ENCODE measurements around the gene SMIM21. TPM values are rescaled to one million over a fixed set of nuclear protein-coding genes. Genes with fewer than 3 reads are reported as not detected.

Gene SMIM21
- total RNA-seq, 1 donor from 2014 or later, result not detected

GRCh38 chr18:75433098-75433497, 5.6 kb upstream of the SMIM21 start:
- ATAC-seq (no peak), DNase-seq (ENCODE audit: missing footprints) (no peak)
- intact Hi-C loops (cut with DNase I), result no loop called here

DNA sequence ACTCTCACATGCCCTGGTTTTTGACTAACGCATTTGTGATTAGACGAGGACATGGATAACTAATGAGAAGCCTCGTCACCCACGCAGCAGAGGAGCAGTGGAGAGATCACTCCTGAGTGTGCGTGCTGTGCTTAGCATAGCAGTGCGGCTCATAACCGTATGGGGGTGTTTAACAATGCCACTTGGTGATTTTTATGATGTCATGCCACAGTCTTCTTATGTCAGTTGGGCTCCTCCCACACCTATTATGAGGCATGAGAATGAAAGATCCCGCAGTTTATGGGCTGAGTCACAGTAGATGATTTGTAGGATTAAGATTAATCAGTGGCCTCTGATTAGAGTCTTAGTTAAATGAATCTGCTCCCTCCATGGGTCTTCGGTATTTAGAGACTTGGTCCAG, 2.5 kb upstream of the SMIM21 start:
- no peak for DNase-seq (ENCODE audit: missing footprints)
- ATAC-seq, result no peak
- intact Hi-C loops (cut with DNase I), result no loop called here

GRCh38 chr18:75428490-75428889, 987 bp upstream of the SMIM21 start:
- intact Hi-C loops (cut with DNase I), result no loop called here
- DNase-seq (ENCODE audit: missing footprints), result no peak
- no peak for ATAC-seq

DNA sequence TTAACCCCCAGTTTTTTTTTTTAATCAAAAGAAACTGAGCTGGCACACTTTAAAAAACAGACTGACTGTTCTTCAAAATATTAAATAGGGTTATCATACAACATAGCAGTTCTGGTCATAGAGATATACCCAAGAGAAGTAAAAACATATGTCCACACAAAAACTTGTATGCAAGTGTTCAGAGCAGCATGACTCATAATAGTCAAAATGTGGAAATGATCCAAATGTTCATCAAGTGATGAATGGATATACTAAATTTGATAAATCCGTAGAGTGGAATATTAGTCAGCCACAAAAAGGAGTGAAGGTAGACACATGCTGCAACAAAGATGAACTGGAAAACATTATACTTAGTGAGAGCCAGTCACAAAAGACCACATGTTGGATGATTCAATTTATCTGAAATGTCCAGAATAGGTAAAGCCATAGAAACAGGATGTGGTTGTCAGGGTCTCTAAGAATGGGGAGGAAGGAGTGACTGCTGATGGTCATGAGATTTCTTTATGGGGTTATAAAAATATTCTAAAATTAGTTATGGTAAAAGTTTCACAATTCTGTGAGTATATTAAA, 5.1 kb downstream of the SMIM21 start:
- intact Hi-C loops (cut with DNase I), result no loop called here
- no peak for DNase-seq (ENCODE audit: missing footprints)
- no peak for ATAC-seq

DNA sequence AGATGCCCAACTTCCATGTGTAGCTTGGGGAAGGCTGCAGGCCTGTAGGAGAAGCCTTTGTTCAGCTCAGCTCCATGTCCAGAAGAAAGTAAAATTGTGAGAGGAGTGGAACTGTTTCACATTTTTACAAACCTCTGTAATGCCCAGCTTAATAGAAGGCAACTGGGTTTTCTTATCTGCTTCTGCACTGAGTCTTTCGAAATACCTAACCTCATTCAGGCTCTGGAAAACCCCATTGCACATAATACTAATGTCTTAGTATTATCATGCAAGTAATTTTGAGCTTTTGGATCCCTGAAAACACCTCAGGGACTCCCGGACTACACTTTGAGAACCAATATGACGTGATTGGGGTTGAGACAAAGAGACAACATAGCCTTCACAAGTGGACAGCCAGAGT, 5.8 kb downstream of the SMIM21 start:
- no peak for DNase-seq (ENCODE audit: missing footprints)
- ATAC-seq, result no peak

DNA sequence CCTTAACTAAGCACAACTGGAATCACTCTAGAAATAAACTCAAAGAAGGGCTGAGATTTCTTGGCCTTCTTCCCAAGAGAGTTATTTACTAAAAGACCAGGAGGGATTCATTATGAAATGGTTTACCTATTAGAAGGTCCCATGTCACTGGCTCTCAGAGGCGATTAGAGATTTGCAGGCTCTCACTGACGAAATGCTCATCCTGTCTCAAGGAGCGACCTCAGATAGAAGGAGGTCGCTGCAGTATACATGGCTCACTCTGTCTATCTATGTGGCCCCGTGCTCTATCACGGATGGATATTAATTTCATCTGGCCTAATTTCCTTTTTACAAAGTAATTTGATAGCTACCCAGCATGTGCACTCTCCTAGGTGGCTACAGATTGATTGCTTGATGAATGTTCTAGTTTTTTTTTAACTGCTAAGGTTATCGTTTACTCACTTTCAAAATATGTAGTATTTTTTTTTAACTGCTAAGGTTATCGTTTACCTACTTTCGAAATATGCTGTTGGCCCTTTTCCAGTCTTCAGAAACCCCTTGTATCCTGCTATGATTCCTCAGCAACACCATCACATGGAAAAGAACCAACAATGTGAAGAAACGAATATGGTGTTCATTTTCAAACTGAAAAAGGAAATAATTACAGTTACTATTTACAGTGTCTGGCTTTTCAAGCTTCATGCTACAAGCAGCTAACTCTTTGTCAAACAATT, 9.1 kb downstream of the SMIM21 start:
- no peak for DNase-seq (ENCODE audit: missing footprints)
- no peak for ATAC-seq
- intact Hi-C loops (cut with DNase I), result no loop called here

More for the DNA sequence above, 5.8 kb downstream of the SMIM21 start:
- intact Hi-C loops (cut with DNase I), result no loop called here

- ATAC-seq (no peak), DNase-seq (ENCODE audit: missing footprints) (no peak)
- intact Hi-C loops (cut with DNase I), result no loop called here
Observed at GRCh38 chr18:75410611-75411010, 16.9 kb downstream of the SMIM21 start.

GRCh38 chr18:75409806-75410205, 17.7 kb downstream of the SMIM21 start:
- intact Hi-C loops (cut with DNase I), result no loop called here
- ATAC-seq (no peak), DNase-seq (ENCODE audit: missing footprints) (no peak)

DNA sequence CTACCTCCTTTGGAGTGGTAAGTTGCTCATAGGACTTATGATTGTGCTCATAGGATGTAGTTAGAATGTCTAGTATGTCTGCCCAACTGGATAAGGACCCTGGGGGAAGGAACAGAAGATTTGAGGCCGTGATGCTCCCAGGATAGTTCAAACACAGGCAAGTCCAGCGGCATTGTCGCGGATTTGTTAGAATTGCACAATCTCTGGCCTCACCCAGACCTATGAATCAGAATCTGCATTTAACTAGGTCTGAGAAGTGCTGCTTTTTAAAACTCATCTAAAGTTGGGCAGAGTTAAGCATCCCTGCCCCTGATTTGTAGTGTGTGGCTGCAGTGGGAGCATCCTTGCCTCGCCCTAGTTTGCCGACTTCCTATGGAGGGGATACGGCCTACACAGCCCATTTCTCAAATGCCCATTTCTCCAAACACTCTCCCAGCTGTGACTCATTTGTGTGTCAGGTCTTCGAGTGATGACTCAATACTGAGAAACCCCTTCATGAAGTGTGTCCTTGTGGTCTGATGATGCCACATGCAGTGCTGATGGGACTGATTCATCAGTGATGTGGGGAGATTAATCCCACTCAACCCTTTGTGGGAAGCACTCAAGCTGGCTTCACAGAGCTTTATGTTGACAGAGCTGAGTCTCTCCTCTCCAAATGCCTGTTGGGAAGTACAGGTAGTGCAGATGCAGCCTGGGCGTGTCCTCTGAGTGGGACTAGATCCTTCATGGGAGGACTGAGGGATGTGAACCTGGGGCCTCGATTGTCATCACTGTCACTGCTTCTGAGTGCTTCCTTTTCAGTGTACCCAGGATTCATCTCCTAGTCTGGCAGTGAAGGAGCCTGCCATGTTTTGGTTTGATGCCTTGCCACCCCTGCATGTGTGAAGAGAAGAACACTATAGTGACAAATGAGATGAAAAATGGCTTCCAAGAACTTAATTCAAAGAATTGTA, 18.7 kb downstream of the SMIM21 start:
- ATAC-seq (no peak), DNase-seq (ENCODE audit: missing footprints) (no peak)
- intact Hi-C loops (cut with DNase I), result no loop called here

- no peak for ATAC-seq
- intact Hi-C loops (cut with DNase I), result no loop called here
- DNase-seq (ENCODE audit: missing footprints), result no peak
Observed at GRCh38 chr18:75407468-75408437, 19.8 kb downstream of the SMIM21 start.

DNA sequence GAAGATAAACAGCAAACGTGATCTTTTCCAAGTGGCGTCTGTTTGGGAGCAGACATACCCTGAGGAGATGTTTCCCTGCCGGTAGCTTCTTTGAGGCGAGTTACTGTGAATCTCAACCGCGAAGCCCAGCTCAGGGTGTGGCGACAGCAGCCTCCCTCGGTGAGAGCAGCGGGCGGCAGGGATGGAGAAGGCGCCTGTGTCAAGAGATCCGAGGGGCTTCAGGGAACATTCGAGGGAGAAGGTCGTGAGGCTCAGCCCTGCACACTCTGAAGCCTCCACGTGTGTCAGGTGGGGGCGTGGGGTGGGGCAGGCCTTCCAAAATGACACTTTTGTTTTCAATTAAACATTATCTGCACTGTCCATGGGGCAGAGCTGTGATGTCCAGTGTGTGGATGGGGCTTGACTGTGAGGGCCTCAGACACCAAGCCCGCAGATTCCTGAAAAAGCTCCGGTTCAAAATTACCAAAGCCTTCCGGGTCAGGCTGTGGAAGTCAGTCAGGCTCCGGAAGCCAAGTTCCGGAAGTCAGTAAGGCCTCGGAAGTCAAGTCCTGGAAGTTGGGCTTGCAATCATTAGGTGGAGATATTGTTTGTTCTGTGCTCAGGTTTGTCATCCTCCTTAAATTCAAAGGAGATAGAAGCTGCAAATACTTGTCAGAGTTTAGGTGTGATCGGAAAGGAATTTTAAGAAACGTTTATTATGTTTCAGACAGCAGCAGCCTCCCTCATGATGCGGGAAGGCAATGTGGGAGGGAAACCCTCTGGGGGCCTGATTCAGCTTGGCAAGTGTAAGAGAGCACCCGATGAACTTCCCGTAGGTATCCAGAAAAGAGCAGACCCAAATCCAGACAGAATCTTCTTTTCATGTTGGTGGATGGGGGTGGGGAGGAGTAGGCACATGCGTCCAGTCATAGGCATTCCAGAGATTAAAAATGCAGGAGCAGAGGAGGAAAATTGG, 20.7 kb downstream of the SMIM21 start:
- ATAC-seq (no peak), DNase-seq (ENCODE audit: missing footprints) (no peak)

DNA sequence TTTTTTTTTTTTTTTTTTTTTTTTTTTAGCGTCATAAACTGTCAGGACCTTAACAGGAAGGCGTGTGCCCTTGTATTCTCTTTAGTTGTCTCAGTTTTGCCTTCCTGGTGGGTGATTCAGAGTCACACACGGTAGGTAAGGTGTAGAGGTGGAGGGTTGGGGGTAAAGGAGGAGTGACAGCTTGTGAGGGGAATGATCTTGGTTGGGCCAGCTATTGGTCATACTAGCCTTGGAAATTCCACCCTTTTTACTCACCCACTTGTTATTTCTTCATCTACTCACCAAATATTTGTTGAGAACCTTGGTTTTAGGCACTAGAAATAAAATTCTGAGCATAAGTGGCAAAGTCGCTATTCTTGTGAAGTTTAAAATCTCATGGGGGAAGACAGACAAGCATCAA, 22.2 kb downstream of the SMIM21 start:
- intact Hi-C loops (cut with DNase I), result no loop called here
- ATAC-seq (no peak), DNase-seq (ENCODE audit: missing footprints) (no peak)

More for the DNA sequence above, 20.7 kb downstream of the SMIM21 start:
- intact Hi-C loops (cut with DNase I), result no loop called here

GRCh38 chr18:75400366-75400765, 27.1 kb downstream of the SMIM21 start:
- intact Hi-C loops (cut with DNase I), result no loop called here
- no peak for DNase-seq (ENCODE audit: missing footprints)
- ATAC-seq, result no peak

DNA sequence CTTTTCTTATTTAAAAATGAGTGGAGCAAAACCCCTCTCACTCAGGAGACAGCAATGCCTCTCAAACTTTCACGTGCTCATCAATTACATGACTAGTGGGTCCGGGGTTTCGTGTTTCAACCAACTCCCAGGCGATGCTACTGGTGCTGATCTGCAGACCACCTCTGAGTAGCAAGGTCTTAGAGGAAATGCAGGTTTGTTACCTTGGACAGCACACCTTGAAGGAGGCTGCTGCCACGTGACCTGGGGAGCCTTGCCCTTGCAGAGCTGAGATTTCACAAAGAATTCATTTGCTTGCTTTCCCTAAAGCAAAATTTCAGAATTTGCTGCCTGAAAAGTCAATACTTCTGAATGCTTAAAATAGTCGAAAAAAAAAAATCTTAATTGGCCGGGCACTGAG, 32.4 kb downstream of the SMIM21 start:
- intact Hi-C loops (cut with DNase I), result no loop called here
- DNase-seq (ENCODE audit: missing footprints), result no peak
- no peak for ATAC-seq

DNA sequence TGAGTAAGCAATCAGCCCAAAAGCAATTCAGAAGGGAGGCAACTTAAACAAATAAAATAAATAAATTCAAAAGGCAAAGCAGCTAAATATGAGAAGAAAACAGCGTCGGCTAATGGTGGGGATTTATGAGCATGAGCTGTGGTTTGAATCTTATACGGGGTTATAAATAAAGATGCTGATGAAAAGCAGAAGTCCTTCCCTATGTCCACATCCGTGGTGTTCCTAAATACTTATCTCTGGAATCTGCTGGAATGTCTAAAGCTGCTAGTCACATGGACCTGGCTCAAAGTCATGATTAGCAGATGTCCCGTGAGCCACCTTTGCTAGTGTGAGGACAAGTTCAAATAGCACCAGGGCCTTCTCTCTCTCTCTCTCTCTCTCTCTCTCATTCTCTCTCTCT, 33.8 kb downstream of the SMIM21 start:
- DNase-seq (ENCODE audit: missing footprints), result no peak
- intact Hi-C loops (cut with DNase I), result no loop called here
- no peak for ATAC-seq

DNA sequence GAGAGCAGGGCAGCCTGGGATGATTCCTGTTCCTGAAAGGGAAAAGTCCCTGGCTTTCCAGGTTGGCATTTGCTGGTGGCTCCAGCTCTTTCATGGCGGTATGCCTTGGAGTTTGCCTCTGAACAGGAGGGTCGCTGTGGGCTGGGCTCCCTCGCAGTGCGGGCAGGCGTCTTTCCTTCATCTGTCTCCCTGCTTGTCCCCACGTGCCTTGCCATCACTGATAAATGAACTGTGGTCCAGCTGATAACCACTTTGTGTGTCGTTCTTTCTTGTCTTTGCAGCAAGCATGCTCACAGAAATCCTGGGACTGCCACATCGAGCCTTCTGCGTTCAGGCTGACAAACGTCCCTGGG, 35.3 kb downstream of the SMIM21 start:
- intact Hi-C loops (cut with DNase I), result no loop called here
- ATAC-seq (no peak), DNase-seq (ENCODE audit: missing footprints) (no peak)

DNA sequence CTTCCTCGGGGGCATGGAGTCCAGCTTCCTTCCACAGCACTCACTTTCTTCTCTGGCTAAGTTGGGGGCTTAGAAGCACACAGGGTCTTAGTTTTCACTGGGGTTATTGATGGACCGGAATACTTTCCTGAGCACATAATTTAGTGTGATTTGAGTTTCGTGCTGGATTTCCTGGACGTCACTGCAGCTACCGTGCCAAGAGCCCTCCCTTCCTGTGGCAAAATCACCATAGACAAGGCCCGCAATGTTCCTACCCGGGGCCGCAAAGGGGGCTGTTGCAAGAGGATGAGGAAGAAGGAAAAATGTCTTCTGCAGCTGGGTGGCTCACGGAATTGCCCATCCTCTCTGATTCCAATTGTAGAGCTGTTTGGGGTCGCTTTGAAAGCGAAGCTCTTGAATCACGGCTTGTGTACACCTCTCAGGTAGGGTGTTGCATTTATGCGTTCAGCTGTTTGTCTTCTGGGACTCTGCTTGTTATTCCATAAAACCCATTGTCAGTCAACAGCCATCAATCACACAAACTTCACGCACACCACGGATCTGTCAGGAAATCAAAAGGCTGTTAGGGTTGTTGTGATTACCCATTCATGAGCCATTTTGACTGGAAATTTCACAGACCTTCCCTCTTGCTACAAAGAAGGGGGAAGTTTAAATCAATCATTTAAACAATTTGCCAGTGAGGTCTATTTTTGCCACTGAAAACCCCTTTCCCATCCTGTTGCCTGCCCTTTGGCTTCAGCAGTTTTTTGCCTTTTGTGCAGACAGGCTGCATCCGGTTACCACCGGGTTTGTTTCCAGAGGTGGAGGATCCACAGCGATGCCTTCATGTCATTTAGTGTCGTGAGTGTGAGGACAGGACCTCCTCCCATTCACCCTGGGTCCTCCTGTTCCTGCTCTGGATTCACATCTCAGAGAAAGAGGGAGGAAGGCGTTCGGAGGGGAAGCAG, 36.0 kb downstream of the SMIM21 start:
- intact Hi-C loops (cut with DNase I), result no loop called here
- ATAC-seq, result no peak
- DNase-seq (ENCODE audit: missing footprints), result no peak
